Skeletal muscle tissue (tissue), 4 donors: ENCODE measurements around the gene DLG2. TPM values are rescaled to one million over a fixed set of nuclear protein-coding genes. Genes with fewer than 3 reads are reported as not detected.

ENCODE experiments used
- H3K27ac ChIP-seq: one replicate; pipeline ENCODE4 v1.7.0; 2013; ENCODE audit warnings: mild to moderate bottlenecking, low read depth, low read length, inconsistent platforms
- H3K27me3 ChIP-seq, 3 donors: one replicate each; pipeline ENCODE4 v1.7.0; 2013; ENCODE audit warnings: low read length in 3 of 3; ENCODE audit not compliant: control insufficient read depth in 3 of 3, insufficient read depth in 3 of 3
- H3K36me3 ChIP-seq, 3 donors: one replicate each; pipeline ENCODE4 v1.7.0; 2013; ENCODE audit warnings: low read length in 3 of 3; ENCODE audit not compliant: control insufficient read depth in 3 of 3, insufficient read depth in 3 of 3
- H3K4me1 ChIP-seq, 3 donors: one replicate each; pipeline ENCODE4 v1.7.0; 2013; ENCODE audit warnings: low read length in 3 of 3, mild to moderate bottlenecking in 3 of 3; ENCODE audit not compliant: control insufficient read depth in 3 of 3, insufficient read depth in 3 of 3
- H3K4me3 ChIP-seq, 3 donors: one replicate each; pipeline ENCODE4 v1.7.0; 2013; ENCODE audit warnings: low read length in 3 of 3
- H3K9ac ChIP-seq, 3 donors: one replicate each; pipeline ENCODE4 v1.7.0; 2013; ENCODE audit warnings: low read length in 3 of 3, mild to moderate bottlenecking in 3 of 3, moderate library complexity in 2 of 3, low read depth in 1 of 3
- H3K9me3 ChIP-seq, 3 donors: one replicate each; pipeline ENCODE4 v1.7.0; 2013; ENCODE audit warnings: low read length in 3 of 3; ENCODE audit not compliant: control insufficient read depth in 3 of 3
- total RNA-seq: library from RNA; depleted of rRNA; stranded (reverse); fragments of >200 nt; gene quantifications from one replicate; pipeline ENCODE4 v1.2.3, GENCODE V29; 2014
- donor health status: Osteomylitis.

Gene DLG2
- total RNA-seq, 1 donor from 2014 or later = 18.3 TPM

DNA sequence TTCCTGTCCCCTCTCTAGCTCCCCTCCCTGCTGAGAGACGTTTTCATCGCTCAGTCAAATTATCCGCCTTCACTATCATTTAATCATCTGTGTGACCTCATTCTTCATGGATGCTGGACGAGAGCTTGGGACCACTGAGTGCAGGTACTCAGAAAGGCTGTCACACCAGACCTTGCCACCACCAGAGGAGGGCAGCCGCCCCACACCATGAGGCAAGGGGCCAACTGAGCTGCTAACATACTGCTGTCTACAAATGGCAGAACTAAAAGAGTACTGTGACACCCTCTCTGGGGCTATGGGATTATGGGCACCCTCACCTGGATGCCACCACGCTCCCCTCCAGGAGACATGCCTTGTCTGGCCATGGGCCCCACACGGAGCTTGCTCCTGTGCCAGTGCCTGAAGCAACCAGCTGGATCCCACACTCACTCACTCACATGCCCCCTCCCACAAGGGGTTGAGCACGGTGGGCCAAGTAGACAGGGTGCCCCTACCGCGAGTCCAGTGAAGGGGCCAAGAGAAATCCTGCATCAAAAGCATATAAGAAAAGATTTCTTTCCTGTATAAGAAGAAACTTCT is 1670.9 kb downstream of the DLG2 start:
- Histone ChIP-seq H3K4me3 (no peak overlapping the region), H3K36me3 (no peaks in the 10 kb centered on the region), H3K9ac (no peak overlapping the region), H3K27ac (no peak overlapping the region), H3K9me3 (no peaks in the 10 kb centered on the region), H3K27me3 (no peaks in the 10 kb centered on the region), H3K4me1 (no peaks in the 10 kb centered on the region)

DNA sequence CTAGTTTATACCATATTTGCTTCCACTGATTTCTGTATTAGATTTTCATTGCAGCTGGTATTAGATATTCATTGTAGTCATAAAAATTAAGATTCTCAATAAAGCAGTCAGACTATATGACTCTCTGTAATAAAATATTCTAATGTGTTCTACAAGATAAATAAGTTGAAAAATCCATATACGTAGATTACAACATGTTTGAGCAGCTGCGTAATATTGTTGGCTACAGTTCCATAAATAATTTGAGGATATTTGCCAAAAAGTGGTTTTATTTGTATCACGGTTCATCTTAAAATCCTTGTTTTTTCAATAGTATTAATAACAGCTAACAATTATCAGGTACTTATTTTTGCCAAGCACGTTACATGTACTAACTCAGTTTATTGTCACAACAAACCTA is 1672.4 kb downstream of the DLG2 start:
- no peaks in the 10 kb centered on the region for H3K27me3 ChIP-seq
- no peak overlapping the region for H3K9ac ChIP-seq
- no peak overlapping the region for H3K27ac ChIP-seq
- no peaks in the 10 kb centered on the region for H3K4me1 ChIP-seq
- no peak overlapping the region for H3K4me3 ChIP-seq
- no peaks in the 10 kb centered on the region for H3K36me3 ChIP-seq
- H3K9me3 ChIP-seq = no peaks in the 10 kb centered on the region

GRCh38 chr11:83951521-83951920 is 1675.6 kb downstream of the DLG2 start:
- no peaks in the 10 kb centered on the region for H3K36me3 ChIP-seq
- no peaks in the 10 kb centered on the region for H3K4me1 ChIP-seq
- no peak overlapping the region for H3K9ac ChIP-seq
- no peak overlapping the region for H3K4me3 ChIP-seq
- no peak overlapping the region for H3K27ac ChIP-seq
- no peaks in the 10 kb centered on the region for H3K27me3 ChIP-seq
- H3K9me3 ChIP-seq = no peaks in the 10 kb centered on the region

GRCh38 chr11:83948200-83948599 is 1678.9 kb downstream of the DLG2 start:
- H3K4me1 ChIP-seq = no peaks in the 10 kb centered on the region
- H3K9ac ChIP-seq = no peak overlapping the region
- no peak overlapping the region for H3K27ac ChIP-seq
- H3K27me3 ChIP-seq = no peaks in the 10 kb centered on the region
- H3K9me3 ChIP-seq = no peaks in the 10 kb centered on the region
- no peak overlapping the region for H3K4me3 ChIP-seq
- H3K36me3 ChIP-seq = no peaks in the 10 kb centered on the region

DNA sequence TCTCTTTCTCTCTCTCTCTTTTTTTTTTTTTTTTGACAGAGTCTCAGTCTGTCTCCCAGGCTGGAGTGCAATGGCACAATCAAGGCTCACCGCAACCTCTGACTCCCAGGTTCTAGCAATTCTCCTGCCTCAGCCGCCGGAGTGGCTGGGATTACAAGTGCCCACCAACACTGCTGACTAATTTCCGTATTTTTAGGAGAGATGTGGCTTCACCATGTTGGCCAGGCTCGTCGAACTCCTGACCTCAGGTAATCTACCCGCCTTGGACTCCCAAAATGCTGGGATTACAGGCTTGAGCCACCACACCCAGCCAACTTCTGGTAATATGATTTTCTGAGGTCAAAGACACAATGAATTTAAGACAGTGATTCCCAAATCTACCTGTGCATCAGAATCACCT is 1681.2 kb downstream of the DLG2 start:
- H3K4me3 ChIP-seq = no peak overlapping the region
- no peaks in the 10 kb centered on the region for H3K4me1 ChIP-seq
- no peak overlapping the region for H3K27ac ChIP-seq
- no peaks in the 10 kb centered on the region for H3K36me3 ChIP-seq
- H3K9me3 ChIP-seq = no peaks in the 10 kb centered on the region
- no peaks in the 10 kb centered on the region for H3K27me3 ChIP-seq
- H3K9ac ChIP-seq = no peak overlapping the region

DNA sequence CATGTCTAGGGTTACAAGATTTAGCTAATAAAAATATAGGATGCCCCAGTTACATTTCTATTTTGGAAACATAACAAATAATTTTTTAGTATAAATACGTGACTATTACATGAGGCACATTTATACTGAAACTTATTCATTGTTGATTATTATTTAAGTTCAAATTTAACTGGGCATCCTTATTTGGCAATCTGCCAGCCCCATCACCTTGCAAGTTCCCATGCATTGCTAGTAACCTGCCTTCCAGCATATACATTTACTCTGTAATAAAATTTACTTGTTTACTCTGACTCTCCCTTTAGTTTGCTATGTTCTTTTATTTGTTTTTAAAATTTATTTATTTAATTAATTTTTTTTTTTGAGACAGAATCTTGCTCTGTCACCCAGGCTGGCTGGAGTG is 1686.1 kb downstream of the DLG2 start:
- no peak overlapping the region for H3K4me3 ChIP-seq
- no peaks in the 10 kb centered on the region for H3K4me1 ChIP-seq
- no peaks in the 10 kb centered on the region for H3K27me3 ChIP-seq
- H3K9ac ChIP-seq = no peak overlapping the region
- no peaks in the 10 kb centered on the region for H3K9me3 ChIP-seq
- H3K36me3 ChIP-seq = no peaks in the 10 kb centered on the region
- H3K27ac ChIP-seq = no peak overlapping the region

GRCh38 chr11:83938148-83938547 is 1689.0 kb downstream of the DLG2 start:
- Histone ChIP-seq H3K27me3 (no peaks in the 10 kb centered on the region), H3K4me3 (no peak overlapping the region), H3K9ac (no peak overlapping the region), H3K36me3 (no peaks in the 10 kb centered on the region), H3K27ac (no peak overlapping the region), H3K4me1 (no peaks in the 10 kb centered on the region), H3K9me3 (no peaks in the 10 kb centered on the region)

DNA sequence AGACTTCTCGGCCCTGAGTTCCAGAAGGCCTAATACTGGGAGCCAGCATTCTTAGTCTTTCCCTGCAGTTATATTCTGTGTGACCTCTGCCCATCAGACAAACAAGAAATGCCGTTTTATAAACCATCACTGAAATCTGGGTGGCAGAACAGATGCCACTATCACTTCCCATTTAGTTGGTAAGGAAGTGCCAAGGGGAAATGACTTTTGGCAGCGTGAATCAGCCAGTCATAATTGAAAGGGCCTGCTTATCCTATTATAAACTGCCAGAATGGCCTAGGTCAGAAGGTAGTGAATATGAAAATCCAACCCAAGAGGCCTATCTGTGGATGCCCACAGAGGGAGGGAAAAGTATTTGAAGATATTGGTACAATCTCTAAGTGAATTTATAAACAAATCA is 1694.1 kb downstream of the DLG2 start:
- no peak overlapping the region for H3K4me3 ChIP-seq
- H3K27me3 ChIP-seq = no peaks in the 10 kb centered on the region
- no peak overlapping the region for H3K27ac ChIP-seq
- peaks cover 0 to 3% (median 0%) of the 10 kb centered on the region in 3 donors for H3K36me3 ChIP-seq
- no peaks in the 10 kb centered on the region for H3K4me1 ChIP-seq
- H3K9me3 ChIP-seq = no peaks in the 10 kb centered on the region
- H3K9ac ChIP-seq = no peak overlapping the region

DNA sequence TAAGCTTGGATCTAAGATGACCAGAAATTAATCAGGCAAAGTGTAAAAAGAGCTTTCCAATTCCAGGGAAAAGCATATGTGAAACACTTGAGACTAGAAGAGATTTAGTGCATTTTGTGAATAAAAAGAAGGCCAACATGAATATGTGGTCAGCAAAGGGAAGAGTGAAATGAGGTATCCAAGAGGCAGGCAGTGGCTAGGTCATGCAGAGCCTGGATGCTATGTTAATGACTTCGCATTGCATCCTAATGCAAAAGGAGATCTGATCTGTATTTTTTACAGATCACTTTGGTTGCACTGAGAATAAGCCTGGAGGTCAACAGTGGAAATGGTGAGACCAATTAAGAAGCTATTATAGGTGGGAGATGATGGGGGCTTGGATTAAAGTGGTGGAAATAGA is 1699.7 kb downstream of the DLG2 start:
- Histone ChIP-seq H3K4me1 (no peaks in the 10 kb centered on the region), H3K27ac (no peak overlapping the region), H3K9ac (no peak overlapping the region), H3K9me3 (no peaks in the 10 kb centered on the region), H3K36me3 (peaks cover 0 to 3% (median 0%) of the 10 kb centered on the region in 3 donors), H3K27me3 (no peaks in the 10 kb centered on the region), H3K4me3 (no peak overlapping the region)

- no peak overlapping the region for H3K27ac ChIP-seq
Observed at GRCh38 chr11:83924795-83925542, 1702.2 kb downstream of the DLG2 start.

More at GRCh38 chr11:83924795-83925542, 1702.2 kb downstream of the DLG2 start:
- Histone ChIP-seq H3K27me3 (no peaks in the 10 kb centered on the region), H3K9me3 (no peaks in the 10 kb centered on the region), H3K4me1 (no peaks in the 10 kb centered on the region), H3K4me3 (no peak overlapping the region), H3K36me3 (peaks cover 0 to 1% (median 0%) of the 10 kb centered on the region in 3 donors), H3K9ac (no peak overlapping the region)
